RCC 7860 (cell line): ENCODE results near the gene PNMA8C.
A peak's percentile ranks its signal among the peaks of the same experiment; 100 is the strongest.

ENCODE experiments used
- DNase-seq: peaks from one replicate; pipeline ENCODE4 v3.0.0-alpha.2; 2015; ENCODE audit warnings: low spot score
- FAIRE-seq: peaks from 2 replicates; lab custom pipeline; 2012; peaks lifted over from hg19 to GRCh38; lab: Jason Lieb, UNC

The PNMA8C gene

GRCh38 chr19:46428239-46429135 lies at the start of gene PNMA8C:
TSS of gene PNMA8C (minus strand) at chr19:46428936. CDS start at chr19:46428359, 577 bp downstream.
- DNase-seq (peak; percentile 23), FAIRE-seq (no peak)

DNA sequence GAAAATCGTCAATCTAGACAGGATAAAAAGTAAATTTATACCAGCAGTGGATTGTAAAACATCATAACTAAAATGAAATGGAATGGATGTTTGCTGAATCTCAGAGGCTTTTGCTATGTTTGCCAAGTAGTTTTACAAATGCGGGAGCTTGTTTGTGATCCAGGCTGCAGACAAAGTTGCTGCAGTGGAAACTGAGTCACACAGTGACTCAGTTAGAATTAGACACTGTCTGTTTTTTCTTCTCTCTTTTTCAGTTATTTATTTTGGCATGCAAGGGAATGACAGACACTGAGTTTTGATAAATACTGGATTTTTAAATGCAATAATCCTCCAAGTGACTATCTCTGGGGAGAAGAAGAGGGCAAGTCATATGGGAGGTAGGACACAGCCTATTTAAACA lies 47.2 kb upstream of the PNMA8C start:
- DNase-seq (no peak), FAIRE-seq (no peak)

GRCh38 chr19:46474211-46474610 lies 45.5 kb upstream of the PNMA8C start:
- FAIRE-seq, result no peak
- DNase-seq, result no peak

GRCh38 chr19:46472592-46472991 lies 43.9 kb upstream of the PNMA8C start:
- no peak for DNase-seq
- no peak for FAIRE-seq

DNA sequence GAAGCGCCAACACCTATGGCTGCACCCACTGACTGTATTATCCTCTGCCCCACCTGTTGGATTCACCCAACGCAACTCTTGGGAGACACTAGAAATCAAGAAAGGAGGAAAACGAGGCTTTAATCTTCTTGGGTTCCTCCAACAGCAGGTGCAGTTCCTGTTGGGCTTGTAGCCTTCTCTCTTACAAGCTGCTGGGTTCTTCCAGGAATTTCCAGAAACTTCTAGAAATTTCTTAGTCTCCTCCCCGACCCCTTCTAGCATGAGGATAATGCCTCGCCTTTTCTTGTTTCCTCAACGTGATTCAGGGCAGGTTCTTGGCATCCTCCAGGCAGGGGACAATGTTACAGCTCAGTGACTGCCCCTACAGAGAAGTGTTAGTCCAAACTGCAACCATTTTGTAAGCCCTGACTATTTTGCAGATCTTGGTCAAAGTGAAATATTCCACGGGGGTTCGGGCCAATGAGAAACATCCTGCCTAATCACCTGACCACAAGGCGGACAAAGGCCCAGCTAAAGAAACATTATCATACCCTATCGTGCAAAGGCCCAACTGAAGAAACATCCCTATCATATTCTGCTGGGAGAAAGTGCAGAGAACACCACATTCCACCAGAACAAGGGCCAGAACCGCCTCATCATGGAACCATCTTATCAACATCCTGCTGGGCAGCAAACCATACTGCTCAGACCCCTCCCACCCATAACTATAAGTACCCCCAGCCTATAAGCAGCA lies 43.2 kb upstream of the PNMA8C start:
- no peak for DNase-seq
- FAIRE-seq, result no peak

- no peak for DNase-seq
- FAIRE-seq, result no peak
These were observed 42.5 kb upstream of the PNMA8C start, which contains the start of gene PNMA8A for GRCh38 chr19:46471116-46471733. TSS of gene PNMA8A (minus strand) at chr19:46471563. CDS start at chr19:46471035, 528 bp downstream.

DNA sequence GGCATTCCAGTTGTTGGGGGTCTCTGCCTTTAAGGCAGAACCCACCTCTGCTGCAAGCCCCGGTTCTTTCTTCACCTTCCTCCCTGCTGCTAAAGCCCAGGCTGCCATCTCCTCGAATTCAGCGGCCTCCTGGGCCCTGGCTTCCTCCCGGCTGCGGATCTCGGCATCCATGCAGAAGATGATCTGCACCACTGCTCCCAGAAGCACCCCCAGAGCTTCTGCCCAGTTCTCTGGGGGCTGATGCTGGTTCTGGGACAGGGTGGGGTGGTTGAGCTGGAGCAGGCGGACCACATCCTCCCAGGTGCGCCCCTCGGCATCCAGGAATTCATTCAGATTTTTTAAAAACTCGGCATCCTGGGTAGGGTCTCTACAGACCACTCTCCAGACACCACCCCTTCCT lies 41.6 kb upstream of the PNMA8C start:
- no peak for DNase-seq
- no peak for FAIRE-seq

- DNase-seq (no peak), FAIRE-seq (no peak)
These were observed 40.9 kb upstream of the PNMA8C start for GRCh38 chr19:46469541-46470185.

DNA sequence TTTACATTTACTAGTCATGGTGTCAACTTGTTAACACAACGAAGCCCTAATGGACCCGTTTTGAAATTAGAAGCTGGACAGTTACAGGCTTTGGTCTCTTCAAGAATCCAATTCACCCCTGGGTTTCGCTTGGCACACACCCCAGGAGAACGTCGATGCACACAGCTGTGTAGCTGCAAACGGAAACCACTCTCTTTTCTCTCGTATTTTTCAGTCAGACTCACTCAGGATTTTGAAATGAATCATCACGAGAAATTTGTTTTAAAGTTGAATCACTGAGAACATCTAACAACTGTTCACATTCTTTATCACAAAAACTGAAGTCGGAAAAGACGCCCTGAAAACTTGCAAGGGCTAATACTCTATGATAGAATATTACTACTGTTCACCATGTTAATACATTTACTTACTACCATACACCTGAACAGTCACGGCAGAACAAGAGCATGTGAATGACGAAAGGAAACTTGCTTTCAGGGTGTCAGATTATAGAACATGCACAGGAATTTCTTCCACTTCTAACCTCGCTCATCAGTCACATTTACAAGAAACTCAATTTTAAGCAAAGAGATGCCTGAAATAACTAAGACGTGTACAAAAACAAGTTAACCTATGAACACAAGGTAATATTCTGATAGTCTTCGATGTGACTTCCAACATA lies 37.9 kb upstream of the PNMA8C start:
- FAIRE-seq, result no peak

GRCh38 chr19:46463516-46463915 lies 34.8 kb upstream of the PNMA8C start:
- FAIRE-seq, result no peak
- no peak for DNase-seq

More for the DNA sequence above, 37.9 kb upstream of the PNMA8C start:
- DNase-seq, result no peak

DNA sequence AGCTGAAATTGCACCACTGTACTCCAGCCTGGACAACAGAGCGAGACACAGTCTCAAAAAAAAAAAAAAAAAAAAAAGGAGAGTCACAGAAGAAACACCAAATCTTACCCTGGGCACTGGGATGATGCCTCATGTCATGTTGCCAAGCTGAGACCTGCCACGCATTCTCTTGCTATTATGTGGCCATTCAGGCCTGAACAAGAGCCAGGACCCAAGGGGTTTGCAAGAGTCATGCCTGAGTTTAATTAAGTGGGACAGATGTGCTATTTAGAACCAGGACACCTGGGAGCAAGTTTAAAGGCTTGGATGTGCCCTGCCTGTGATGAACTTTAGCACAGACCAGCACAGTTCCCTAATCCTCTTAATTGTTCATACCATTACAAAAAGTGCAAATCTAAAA lies 32.8 kb upstream of the PNMA8C start:
- no peak for FAIRE-seq
- DNase-seq, result no peak

DNA sequence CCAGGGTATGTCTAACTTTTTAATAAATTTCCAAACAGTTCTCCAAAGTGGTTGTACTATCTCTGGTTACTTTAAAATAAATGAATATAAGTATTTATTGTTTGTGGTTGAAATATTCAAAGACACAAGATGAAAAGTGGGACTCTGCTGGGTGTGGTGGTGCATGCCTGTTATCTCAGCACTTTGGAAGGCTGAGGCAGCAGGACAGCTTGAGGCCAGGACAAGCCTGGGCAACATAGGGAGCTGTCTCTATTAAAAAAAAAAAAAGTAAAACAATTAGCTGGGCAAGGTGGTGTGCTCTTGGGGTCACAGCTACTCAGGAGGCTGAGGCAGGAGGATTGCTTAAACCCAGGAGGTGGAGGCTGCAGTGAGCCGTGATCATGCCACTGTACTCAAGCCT lies 32.2 kb upstream of the PNMA8C start:
- DNase-seq (no peak), FAIRE-seq (no peak)

- FAIRE-seq, result no peak
- DNase-seq, result no peak
These were observed 31.3 kb upstream of the PNMA8C start for GRCh38 chr19:46460055-46460454.

DNA sequence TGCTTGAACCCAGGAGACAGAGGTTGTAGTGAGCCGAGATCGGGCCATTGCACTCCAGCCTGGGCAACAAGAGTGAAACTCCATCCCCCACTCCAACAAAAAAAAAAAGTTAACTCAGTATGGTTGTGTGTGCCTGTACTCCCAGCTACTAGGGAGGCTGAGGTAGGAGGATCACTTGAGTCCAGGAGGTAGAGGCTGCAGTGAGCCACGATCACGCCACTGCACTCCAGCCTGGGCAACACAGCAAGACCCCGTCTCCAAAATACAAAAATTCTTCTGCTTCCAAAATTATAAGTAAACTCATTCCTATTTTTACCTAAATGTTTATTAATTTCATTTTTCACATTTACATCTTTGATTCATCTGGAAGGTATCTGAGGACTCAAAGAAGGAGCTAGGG lies 28.2 kb upstream of the PNMA8C start:
- DNase-seq (no peak), FAIRE-seq (no peak)

- FAIRE-seq, result no peak
- DNase-seq, result no peak
These were observed 25.5 kb upstream of the PNMA8C start for GRCh38 chr19:46454244-46454643.

GRCh38 chr19:46453661-46454060 lies 24.9 kb upstream of the PNMA8C start:
- FAIRE-seq, result no peak
- DNase-seq, result no peak

DNA sequence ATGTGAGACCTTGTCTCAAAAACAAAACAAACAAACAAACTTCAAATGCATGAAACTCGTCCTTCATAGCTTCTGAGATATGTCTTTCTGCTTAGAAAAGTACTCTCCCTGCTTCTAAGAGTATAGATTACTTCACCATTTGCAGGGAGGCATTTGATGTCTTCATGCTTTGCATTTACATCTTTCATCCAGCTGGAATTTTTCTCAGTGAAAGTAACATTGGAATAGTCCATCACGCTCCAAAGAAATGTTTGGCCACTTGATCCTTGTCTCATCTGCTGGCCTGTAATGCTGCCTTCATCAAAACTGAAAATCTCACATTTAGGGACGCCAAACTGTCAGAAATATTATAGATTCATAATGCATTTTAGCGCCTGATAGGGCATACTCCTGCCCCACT lies 23.4 kb upstream of the PNMA8C start:
- FAIRE-seq (no peak), DNase-seq (no peak)

- FAIRE-seq (no peak), DNase-seq (no peak)
These were observed 22.6 kb upstream of the PNMA8C start for GRCh38 chr19:46451352-46451751.

DNA sequence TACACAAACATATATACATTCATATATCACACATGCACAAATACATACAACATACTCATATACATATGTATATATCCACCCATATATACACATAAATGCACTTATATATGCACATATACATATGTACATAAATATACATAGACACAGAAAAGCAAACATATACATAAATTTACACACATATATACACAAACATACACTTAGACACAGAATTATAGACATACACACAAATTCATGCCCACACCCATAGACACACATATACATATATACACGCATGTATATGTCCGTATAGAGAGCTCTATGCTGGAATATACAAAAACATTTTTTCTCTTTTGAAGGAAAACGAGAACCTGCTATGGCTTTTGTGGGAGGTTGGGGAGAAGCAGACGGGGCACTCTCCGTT lies 22.0 kb upstream of the PNMA8C start:
- FAIRE-seq (no peak), DNase-seq (no peak)

DNA sequence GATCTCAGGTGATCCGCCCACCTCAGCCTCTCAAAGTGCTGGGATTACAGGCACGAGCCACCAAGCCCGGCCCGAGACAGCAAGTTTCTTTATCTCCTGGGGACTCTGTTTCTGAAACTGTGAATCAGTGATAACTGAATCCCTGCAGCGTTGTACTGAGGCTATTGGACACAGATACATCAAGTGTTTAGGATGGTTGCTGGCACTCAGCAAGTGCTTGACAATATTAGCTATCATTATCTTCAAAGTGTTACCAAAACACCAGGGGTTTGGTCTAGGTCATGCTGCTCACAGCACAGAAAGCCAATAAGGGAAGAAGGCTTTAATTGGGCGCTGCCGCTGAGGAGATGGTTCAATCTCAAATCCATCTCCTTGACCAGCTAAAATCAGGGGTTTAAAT lies 20.5 kb upstream of the PNMA8C start:
- DNase-seq (no peak), FAIRE-seq (no peak)

GRCh38 chr19:46448601-46449000 lies 19.9 kb upstream of the PNMA8C start:
- DNase-seq (no peak), FAIRE-seq (no peak)
